ENCODE results near the gene NDUFV1.
"Not testable (repeated sequence)": the region's sequence is repeated elsewhere in the genome, so short reads cannot be mapped to it uniquely, and the experiment has no call there.

The NDUFV1 gene

GRCh38 chr11:67585911-67586310 is 20.8 kb upstream of the NDUFV1 start (continued):
- TF ChIP-seq POU6F1 (CRISPR knock-in tag; IDR thresholded peaks at IDR 0.05; ENCODE audit: borderline replicate concordance, low read depth), result no peak
- no peak for TF ChIP-seq SNAI2 (CRISPR knock-in tag; IDR thresholded peaks at IDR 0.05)

DNA sequence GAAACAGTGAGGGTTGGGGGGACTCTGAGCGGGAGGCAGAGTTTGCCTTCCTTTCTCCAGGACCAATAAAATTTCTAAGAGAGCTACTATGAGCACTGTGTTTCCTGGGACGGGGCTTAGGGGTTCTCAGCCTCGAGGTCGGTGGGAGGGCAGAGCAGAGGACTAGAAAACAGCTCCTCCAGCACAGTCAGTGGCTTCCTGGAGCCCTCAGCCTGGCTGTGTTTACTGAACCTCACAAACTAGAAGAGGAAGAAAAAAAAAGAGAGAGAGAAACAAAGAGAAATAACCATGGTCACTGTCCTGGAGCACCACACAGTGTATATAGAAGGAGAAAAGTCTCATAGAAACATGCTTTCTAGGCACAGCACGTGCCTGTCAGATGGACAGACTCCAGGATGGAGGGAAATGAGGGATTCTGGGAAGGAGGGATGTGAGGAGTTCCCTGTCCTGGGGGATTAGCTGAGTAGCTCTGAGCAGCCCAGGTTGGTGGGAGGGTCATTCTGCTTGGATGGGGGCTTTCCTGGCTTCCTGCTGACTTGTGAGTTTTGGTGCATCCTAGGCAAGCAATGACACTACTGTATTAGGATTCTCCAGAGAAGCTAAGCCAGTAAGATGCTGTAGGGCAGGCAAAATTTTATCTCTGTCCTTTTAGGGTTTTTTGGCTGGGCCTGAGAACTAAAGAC is 20.0 kb upstream of the NDUFV1 start:
- ATAC-seq, result no peak
- TF ChIP-seq POU6F1 (CRISPR knock-in tag; IDR thresholded peaks at IDR 0.05; ENCODE audit: borderline replicate concordance, low read depth), result no peak
- no peak for TF ChIP-seq GLIS3 (CRISPR knock-in tag; IDR thresholded peaks at IDR 0.05)
- no peak for TF ChIP-seq ZNF8 (CRISPR knock-in tag; IDR thresholded peaks at IDR 0.05)
- TF ChIP-seq ZFP30 (CRISPR knock-in tag; IDR thresholded peaks at IDR 0.05), result no peak
- TF ChIP-seq BACH2 (CRISPR knock-in tag; IDR thresholded peaks at IDR 0.05; ENCODE audit: borderline replicate concordance), result no peak

GRCh38 chr11:67588136-67588503 is 18.6 kb upstream of the NDUFV1 start:
- TF ChIP-seq, protein P1, sequence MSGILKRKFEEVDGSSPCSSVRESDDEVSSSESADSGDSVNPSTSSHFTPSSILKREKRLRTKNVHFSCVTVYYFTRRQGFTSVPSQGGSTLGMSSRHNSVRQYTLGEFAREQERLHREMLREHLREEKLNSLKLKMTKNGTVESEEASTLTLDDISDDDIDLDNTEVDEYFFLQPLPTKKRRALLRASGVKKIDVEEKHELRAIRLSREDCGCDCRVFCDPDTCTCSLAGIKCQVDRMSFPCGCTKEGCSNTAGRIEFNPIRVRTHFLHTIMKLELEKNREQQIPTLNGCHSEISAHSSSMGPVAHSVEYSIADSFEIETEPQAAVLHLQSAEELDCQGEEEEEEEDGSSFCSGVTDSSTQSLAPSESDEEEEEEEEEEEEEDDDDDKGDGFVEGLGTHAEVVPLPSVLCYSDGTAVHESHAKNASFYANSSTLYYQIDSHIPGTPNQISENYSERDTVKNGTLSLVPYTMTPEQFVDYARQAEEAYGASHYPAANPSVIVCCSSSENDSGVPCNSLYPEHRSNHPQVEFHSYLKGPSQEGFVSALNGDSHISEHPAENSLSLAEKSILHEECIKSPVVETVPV (CRISPR knock-in tag; IDR thresholded peaks at IDR 0.05), result no peak
- TF ChIP-seq ZNF70 (CRISPR knock-in tag; IDR thresholded peaks at IDR 0.05), result no peak
- no peak for TF ChIP-seq ZFP30 (CRISPR knock-in tag; IDR thresholded peaks at IDR 0.05)
- ATAC-seq, result no peak

GRCh38 chr11:67588899-67589415 is 17.8 kb upstream of the NDUFV1 start:
- not testable (repeated sequence) for ATAC-seq

GRCh38 chr11:67592880-67593564 is 13.7 kb upstream of the NDUFV1 start:
- ATAC-seq, result no peak; the same call in 2 of the 3 replicates
- TF ChIP-seq SNAI2 (CRISPR knock-in tag; IDR thresholded peaks at IDR 0.05) (no peak), ARNTL (CRISPR knock-in tag; IDR thresholded peaks at IDR 0.05; ENCODE audit: borderline replicate concordance, low read depth) (no peak), POU6F1 (CRISPR knock-in tag; IDR thresholded peaks at IDR 0.05; ENCODE audit: borderline replicate concordance, low read depth) (no peak), GLIS3 (CRISPR knock-in tag; IDR thresholded peaks at IDR 0.05) (no peak), ZNF565 (CRISPR knock-in tag; conservative IDR thresholded peaks at IDR 0.05; ENCODE audit: low read depth) (no peak), TOX (CRISPR knock-in tag; IDR thresholded peaks at IDR 0.05; ENCODE audit: borderline replicate concordance) (no peak), CREB5 (CRISPR knock-in tag; IDR thresholded peaks at IDR 0.05; ENCODE audit: low read depth) (no peak), ESRRG (CRISPR knock-in tag; IDR thresholded peaks at IDR 0.05) (no peak), PPARA (CRISPR knock-in tag; IDR thresholded peaks at IDR 0.05; ENCODE audit: borderline replicate concordance) (no peak), CSDC2 (CRISPR knock-in tag; IDR thresholded peaks at IDR 0.05) (no peak), ZNF8 (CRISPR knock-in tag; IDR thresholded peaks at IDR 0.05) (no peak), OSR1 (CRISPR knock-in tag; IDR thresholded peaks at IDR 0.05) (no peak)
- TF ChIP-seq, protein P1 (CRISPR knock-in tag; IDR thresholded peaks at IDR 0.05), result no peak
- TF ChIP-seq, protein P2, sequence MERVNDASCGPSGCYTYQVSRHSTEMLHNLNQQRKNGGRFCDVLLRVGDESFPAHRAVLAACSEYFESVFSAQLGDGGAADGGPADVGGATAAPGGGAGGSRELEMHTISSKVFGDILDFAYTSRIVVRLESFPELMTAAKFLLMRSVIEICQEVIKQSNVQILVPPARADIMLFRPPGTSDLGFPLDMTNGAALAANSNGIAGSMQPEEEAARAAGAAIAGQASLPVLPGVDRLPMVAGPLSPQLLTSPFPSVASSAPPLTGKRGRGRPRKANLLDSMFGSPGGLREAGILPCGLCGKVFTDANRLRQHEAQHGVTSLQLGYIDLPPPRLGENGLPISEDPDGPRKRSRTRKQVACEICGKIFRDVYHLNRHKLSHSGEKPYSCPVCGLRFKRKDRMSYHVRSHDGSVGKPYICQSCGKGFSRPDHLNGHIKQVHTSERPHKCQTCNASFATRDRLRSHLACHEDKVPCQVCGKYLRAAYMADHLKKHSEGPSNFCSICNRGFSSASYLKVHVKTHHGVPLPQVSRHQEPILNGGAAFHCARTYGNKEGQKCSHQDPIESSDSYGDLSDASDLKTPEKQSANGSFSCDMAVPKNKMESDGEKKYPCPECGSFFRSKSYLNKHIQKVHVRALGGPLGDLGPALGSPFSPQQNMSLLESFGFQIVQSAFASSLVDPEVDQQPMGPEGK (CRISPR knock-in tag; IDR thresholded peaks at IDR 0.05; ENCODE audit: borderline replicate concordance), result no peak
